H1 (cell line): ENCODE results near the gene CFAP210. TPM values are rescaled to one million over a fixed set of nuclear protein-coding genes. Genes with fewer than 3 reads are reported as not detected.

ENCODE experiments used
- CTCF ChIA-PET: fragments of 300-600 bp; sonication (Branson Sonifier 250); formaldehyde crosslinking; loops from one replicate; lab custom pipeline; 2021; ENCODE audit not compliant: partially characterized antibody; lab: Charles Lee
- POLR2A ChIA-PET: fragments of 300-600 bp; sonication (Branson Sonifier 250); formaldehyde crosslinking; loops from one replicate; lab custom pipeline; 2021; ENCODE audit warnings: inconsistent platforms; ENCODE audit not compliant: partially characterized antibody; lab: Charles Lee
- DNase-seq, 2 experiments: peaks; one replicate each; pipeline versions ENCODE4 v3.0.0 to v3.0.0-alpha.2; 2010 to 2022; ENCODE audit warnings: low spot score in 2 of 2, low read depth in 1 of 2, mixed read lengths in 1 of 2
- FAIRE-seq: peaks from 2 replicates; lab custom pipeline; 2011; peaks lifted over from hg19 to GRCh38; lab: Jason Lieb, UNC
- H2AFZ ChIP-seq: 2 replicates; pipeline ENCODE4 v1.8.1; 2012; ENCODE audit warnings: low read length, inconsistent platforms
- H2AK5ac ChIP-seq: 2 replicates; pipeline ENCODE4 v1.6.1; 2013; ENCODE audit warnings: low read depth, low read length
- H2BK120ac ChIP-seq: replicated peaks from 2 replicates; pipeline ENCODE3; 2013; ENCODE audit warnings: low read depth, low read length, inconsistent platforms
- H2BK12ac ChIP-seq: 2 replicates; pipeline ENCODE4 v1.6.1; 2013; ENCODE audit warnings: low read depth, low read length
- H2BK15ac ChIP-seq: 2 replicates; pipeline ENCODE4 v1.6.1; 2013; ENCODE audit warnings: low read length
- H2BK20ac ChIP-seq: 2 replicates; pipeline ENCODE4 v1.6.1; 2013; ENCODE audit warnings: low read length
- H2BK5ac ChIP-seq: 2 replicates; pipeline ENCODE4 v1.6.1; 2013; ENCODE audit warnings: low read depth, low read length
- H3K14ac ChIP-seq: 2 replicates; pipeline ENCODE4 v1.6.1; 2013; ENCODE audit warnings: inconsistent platforms; ENCODE audit not compliant: insufficient read length
- H3K18ac ChIP-seq: 2 replicates; pipeline ENCODE4 v1.6.1; 2013; ENCODE audit warnings: low read length; ENCODE audit errors: extremely low read depth
- H3K23ac ChIP-seq: 2 replicates; pipeline ENCODE4 v1.6.1; 2013; ENCODE audit warnings: inconsistent platforms; ENCODE audit not compliant: insufficient read length
- H3K23me2 ChIP-seq: 2 replicates; pipeline ENCODE4 v1.6.1; 2013; ENCODE audit warnings: low read depth, low read length
- H3K27ac ChIP-seq: 2 replicates; pipeline ENCODE4 v1.6.1; 2011; ENCODE audit warnings: low read depth, low read length, inconsistent platforms
- H3K27me3 ChIP-seq, 4 experiments: replicated peaks in 1 of 4; 1 replicate in 1 of 4; 2 replicates in 3 of 4; pipeline versions ENCODE4 v1.6.1 to v1.8.1; 2011 to 2013; ENCODE audit warnings: low read length in 3 of 4, mild to moderate bottlenecking in 3 of 4, inconsistent platforms in 2 of 4, mixed read lengths in 2 of 4, moderate library complexity in 1 of 4; ENCODE audit not compliant: control insufficient read depth in 3 of 4, insufficient read depth in 3 of 4; ENCODE audit errors: extremely low read depth in 1 of 4
- H3K36me3 ChIP-seq, 4 experiments: 2 replicates each; pipeline versions ENCODE4 v1.6.1 to v1.8.1; 2011 to 2013; ENCODE audit warnings: mild to moderate bottlenecking in 4 of 4, low read length in 3 of 4, moderate library complexity in 2 of 4, control low read depth in 1 of 4, inconsistent platforms in 1 of 4; ENCODE audit not compliant: insufficient read depth in 4 of 4, control insufficient read depth in 2 of 4
- H3K4ac ChIP-seq: replicated peaks from 2 replicates; pipeline ENCODE3; 2013; ENCODE audit warnings: low read length, low read depth, mixed read lengths, inconsistent platforms; ENCODE audit not compliant: insufficient read length
- H3K4me1 ChIP-seq, 4 experiments: replicated peaks in 1 of 4; 1 replicate in 1 of 4; 2 replicates in 3 of 4; pipeline versions ENCODE4 v1.6.1 to v1.8.1; 2011 to 2013; ENCODE audit warnings: low read length in 3 of 4, inconsistent platforms in 2 of 4, mixed read lengths in 1 of 4; ENCODE audit not compliant: insufficient read depth in 4 of 4, control insufficient read depth in 3 of 4
- H3K4me2 ChIP-seq, 2 experiments: 2 replicates each; pipeline versions ENCODE4 v1.6.1 to v1.8.1; 2011 to 2013; ENCODE audit warnings: low read depth in 2 of 2, low read length in 2 of 2, control low read depth in 1 of 2, inconsistent platforms in 1 of 2, mild to moderate bottlenecking in 1 of 2; ENCODE audit not compliant: insufficient read depth in 1 of 2
- H3K4me3 ChIP-seq, 4 experiments: fragments of 200-600, 300-600 bp in 1 of 4; sonication (generic), shearing (Covaris generic), sonication (Bioruptor Twin) in 1 of 4; 2 replicates each; pipeline versions ENCODE4 v1.5.1 to v1.8.1; 2011 to 2016; ENCODE audit warnings: low read length in 4 of 4, low read depth in 3 of 4, control low read depth in 2 of 4, inconsistent platforms in 2 of 4, mild to moderate bottlenecking in 2 of 4, mixed read lengths in 1 of 4, moderate library complexity in 1 of 4; ENCODE audit not compliant: insufficient read depth in 2 of 4; ENCODE audit errors: extremely low read depth in 1 of 4
- H3K56ac ChIP-seq: replicated peaks from 2 replicates; pipeline ENCODE3; 2013; ENCODE audit warnings: low read depth, mild to moderate bottlenecking, mixed read lengths, low read length, inconsistent platforms; ENCODE audit not compliant: insufficient read length
- H3K79me1 ChIP-seq: 2 replicates; pipeline ENCODE4 v1.6.1; 2013; ENCODE audit warnings: low read depth, low read length, control low read depth
- H3K79me2 ChIP-seq, 2 experiments: 2 replicates each; pipeline versions ENCODE4 v1.6.1 to v1.8.1; 2012 to 2013; ENCODE audit warnings: low read length in 2 of 2, mild to moderate bottlenecking in 2 of 2, inconsistent platforms in 1 of 2; ENCODE audit not compliant: insufficient read depth in 2 of 2, control insufficient read depth in 1 of 2
- H3K9ac ChIP-seq, 4 experiments: replicated peaks in 1 of 4; 1 replicate in 1 of 4; 2 replicates in 3 of 4; pipeline versions ENCODE4 v1.6.1 to v1.8.1; 2011 to 2013; ENCODE audit warnings: low read depth in 3 of 4, low read length in 3 of 4, control low read depth in 2 of 4, mild to moderate bottlenecking in 2 of 4, moderate library complexity in 2 of 4, inconsistent platforms in 1 of 4; ENCODE audit errors: extremely low read depth in 1 of 4
- H3K9me3 ChIP-seq, 2 experiments: 2 replicates each; pipeline versions ENCODE4 v1.6.1 to v1.8.1; 2012 to 2013; ENCODE audit warnings: mild to moderate bottlenecking in 2 of 2, moderate library complexity in 2 of 2, control low read depth in 1 of 2, inconsistent platforms in 1 of 2, low read depth in 1 of 2, low read length in 1 of 2, mixed read lengths in 1 of 2; ENCODE audit not compliant: insufficient read depth in 2 of 2
- H4K20me1 ChIP-seq, 2 experiments: replicated peaks in 1 of 2; 2 replicates each; pipeline versions ENCODE3 to v1.8.1; 2011 to 2013; ENCODE audit warnings: inconsistent platforms in 2 of 2, low read length in 2 of 2, mild to moderate bottlenecking in 1 of 2; ENCODE audit not compliant: insufficient read depth in 2 of 2, control insufficient read depth in 1 of 2
- H4K5ac ChIP-seq: 2 replicates; pipeline ENCODE4 v1.6.1; 2013; ENCODE audit warnings: low read length, low read depth, mixed read lengths, inconsistent platforms; ENCODE audit not compliant: insufficient read length
- H4K8ac ChIP-seq: 2 replicates; pipeline ENCODE4 v1.8.0; 2013; ENCODE audit warnings: mild to moderate bottlenecking, moderate library complexity, low read length, inconsistent platforms; ENCODE audit not compliant: insufficient read depth; ENCODE audit errors: extremely low read depth
- H4K91ac ChIP-seq: replicated peaks from 2 replicates; pipeline ENCODE3; 2013; ENCODE audit warnings: low read length, mixed read lengths, inconsistent platforms; ENCODE audit not compliant: insufficient read length
- EP300 ChIP-seq, 2 experiments: IDR thresholded peaks; 1 replicate in 1 of 2; 2 replicates in 1 of 2; pipeline ENCODE4 v1.6.1; 2011 to 2012; ENCODE audit warnings: low read depth in 2 of 2, low read length in 2 of 2, mild to moderate bottlenecking in 2 of 2, borderline replicate concordance in 1 of 2, inconsistent platforms in 1 of 2, moderate library complexity in 1 of 2
- RAD21 ChIP-seq, 2 experiments: IDR thresholded peaks in 1 of 2; conservative IDR thresholded peaks in 1 of 2; 2 replicates each; pipeline ENCODE4 v1.6.1; 2011; ENCODE audit warnings: low read depth in 2 of 2, low read length in 2 of 2, improper control_type of control experiment in 1 of 2, inconsistent platforms in 1 of 2, mild to moderate bottlenecking in 1 of 2, moderate library complexity in 1 of 2
- RNF2 ChIP-seq: fragments of 200-900, 300-1000 bp; sonication (generic); IDR thresholded peaks from 2 replicates; pipeline ENCODE4 v1.7.1; 2016; ENCODE audit warnings: borderline replicate concordance, low read depth, mild to moderate bottlenecking, antibody characterized with exemption, low read length; ENCODE audit not compliant: poor library complexity, severe bottlenecking; ENCODE audit errors: missing control alignments
- SAP30 ChIP-seq: fragments of 300-600 bp; sonication (generic); IDR thresholded peaks from 2 replicates; pipeline ENCODE4 v1.7.1; 2012; ENCODE audit warnings: low read length, moderate library complexity, mild to moderate bottlenecking, inconsistent platforms; ENCODE audit not compliant: insufficient read depth, insufficient replicate concordance
- SRF ChIP-seq: IDR thresholded peaks from 2 replicates; pipeline ENCODE4 v1.6.1; 2011; ENCODE audit warnings: mild to moderate bottlenecking, low read depth, low read length, moderate library complexity
- SUZ12 ChIP-seq: fragments of 200-600 bp; sonication (generic); IDR thresholded peaks from 2 replicates; pipeline ENCODE4 v1.6.1; 2012; ENCODE audit warnings: mild to moderate bottlenecking, inconsistent platforms, low read length, moderate library complexity, mixed read lengths
- WGBS, 2 experiments: shearing (Covaris generic) in 1 of 2; methylation state at CpG; one replicate each; pipeline versions ENCODE4 v1.1.6 to v1.1.7; 2013 to 2015; ENCODE audit warnings: low lambda C conversion rate in 2 of 2, mixed read lengths in 2 of 2, inconsistent platforms in 1 of 2, low coverage in 1 of 2, missing lambda C conversion rate in 1 of 2; ENCODE audit not compliant: insufficient replicate concordance in 2 of 2, insufficient coverage in 1 of 2, insufficient read length in 1 of 2; ENCODE audit errors: extremely low coverage in 1 of 2, missing lambda C conversion rate in 1 of 2; 5-methylcytosine and 5-hydroxymethylcytosine counted together
- polyA plus RNA-seq, 7 experiments: library from polyadenylated mRNA; depleted of rRNA in 3 of 7; stranded (reverse) in 5 of 7; unstranded in 2 of 7; fragments of >200 nt in 5 of 7; fragments of 200-250 nt in 2 of 7; gene quantifications; 1 replicate in 5 of 7; 2 replicates in 1 of 7; 4 replicates in 1 of 7; pipeline versions ENCODE4 v1.2.1 to v1.2.3, GENCODE V29; 2011 to 2013; ENCODE audit warnings: missing spikeins in 2 of 7, mixed read lengths in 2 of 7
- total RNA-seq: library from RNA; stranded (reverse); fragmentation: NEBNext Ultra II Directional; extraction: Animal tissue kit (Norgen Biotek cat#: 25700); gene quantifications from 2 replicates; pipeline ENCODE4 v1.2.1, GENCODE V29; 2021
- TF ChIP-seq, protein P1 (sequence below), 3 experiments: IDR thresholded peaks; 1 replicate in 2 of 3; 2 replicates in 1 of 3; pipeline versions ENCODE4 v1.5.1 to v1.6.1; 2011; ENCODE audit warnings: low read length in 3 of 3, mild to moderate bottlenecking in 3 of 3, inconsistent platforms in 2 of 3, low read depth in 1 of 3, moderate library complexity in 1 of 3; ENCODE audit not compliant: insufficient read depth in 1 of 3; ENCODE audit errors: control extremely low read depth in 1 of 3

The CFAP210 gene
- total and polyA plus RNA-seq, 2 of the 8 experiments (the other 6 are each of a cell fraction or from before 2014, with no cell fraction given) = 0.06 to 0.37 TPM

DNA sequence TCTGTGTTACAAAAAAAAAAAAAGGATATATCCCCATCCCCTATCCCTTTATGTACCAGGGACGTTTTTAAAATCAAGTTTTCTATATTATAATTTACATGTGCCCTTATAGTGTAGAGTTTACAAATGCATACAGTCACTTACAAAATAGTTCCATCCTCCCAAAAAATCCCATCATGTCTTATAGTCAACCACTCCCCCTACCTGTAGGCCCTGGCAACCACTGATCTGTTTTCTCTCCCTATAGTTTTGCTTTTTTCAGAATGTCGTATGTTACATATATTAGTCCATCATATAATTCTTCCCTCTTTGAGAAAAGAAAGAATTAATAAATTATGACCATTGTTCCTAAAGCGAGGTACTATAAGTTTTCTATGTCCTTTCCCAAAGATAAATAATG lies 17.8 kb downstream of the CFAP210 start:
- ChIA-PET POLR2A (no interaction called here), CTCF (interaction anchor here (0.9 to 1.2 kb wide), 3 partner anchors 8 to 222 kb away, joined by 3 to 5 read pairs (median 4); no protein-coding TSS in a partner anchor)
- no peak for DNase-seq
- no peak overlapping the region for H4K5ac ChIP-seq
- H3K79me2 ChIP-seq = no peaks in the 10 kb centered on the region
- H4K20me1 ChIP-seq = no peaks in the 10 kb centered on the region
- no peak overlapping the region for H4K8ac ChIP-seq
- H2AFZ ChIP-seq = no peak overlapping the region
- no peak overlapping the region for H2AK5ac ChIP-seq
- H3K9me3 ChIP-seq = no peaks in the 10 kb centered on the region; a peak in 1 of 4 replicates
- H3K36me3 ChIP-seq = no peaks in the 10 kb centered on the region
- H3K23ac ChIP-seq = no peak overlapping the region
- FAIRE-seq = no peak
- 49% methylated on average over 3 of the region's 3 CpGs; no CpG with 5 or more reads in 1 of the 2 experiments for WGBS, 2 experiments
- H3K23me2 ChIP-seq = no peaks in the 10 kb centered on the region; the same call in 1 of the 2 replicates
- H3K27ac ChIP-seq = no peak overlapping the region
- no peak overlapping the region for H3K9ac ChIP-seq
- H3K4me2 ChIP-seq = no peak overlapping the region
- H3K4me1 ChIP-seq = no peaks in the 10 kb centered on the region
- no peaks in the 10 kb centered on the region for H3K27me3 ChIP-seq
- no peak overlapping the region for H2BK20ac ChIP-seq
- H3K4ac ChIP-seq = no peak overlapping the region
- H3K4me3 ChIP-seq = no peak overlapping the region
- H2BK120ac ChIP-seq = no peak overlapping the region
- no peak overlapping the region for H3K18ac ChIP-seq
- H3K56ac ChIP-seq = no peak overlapping the region
- no peak overlapping the region for H2BK15ac ChIP-seq
- no peaks in the 10 kb centered on the region for H3K79me1 ChIP-seq
- no peak overlapping the region for H2BK12ac ChIP-seq
- H2BK5ac ChIP-seq = no peak overlapping the region
- H3K14ac ChIP-seq = no peak overlapping the region
- no peak overlapping the region for H4K91ac ChIP-seq
- no peak for TF ChIP-seq SAP30
- no peak for TF ChIP-seq SRF
- TF ChIP-seq EP300 (IDR thresholded peaks at IDR 0.05; ENCODE audit: borderline replicate concordance in 1 of 2, low read depth in 2 of 2, low read length in 2 of 2) = no peak
- TF ChIP-seq RNF2 = no peak
- TF ChIP-seq, protein P1, sequence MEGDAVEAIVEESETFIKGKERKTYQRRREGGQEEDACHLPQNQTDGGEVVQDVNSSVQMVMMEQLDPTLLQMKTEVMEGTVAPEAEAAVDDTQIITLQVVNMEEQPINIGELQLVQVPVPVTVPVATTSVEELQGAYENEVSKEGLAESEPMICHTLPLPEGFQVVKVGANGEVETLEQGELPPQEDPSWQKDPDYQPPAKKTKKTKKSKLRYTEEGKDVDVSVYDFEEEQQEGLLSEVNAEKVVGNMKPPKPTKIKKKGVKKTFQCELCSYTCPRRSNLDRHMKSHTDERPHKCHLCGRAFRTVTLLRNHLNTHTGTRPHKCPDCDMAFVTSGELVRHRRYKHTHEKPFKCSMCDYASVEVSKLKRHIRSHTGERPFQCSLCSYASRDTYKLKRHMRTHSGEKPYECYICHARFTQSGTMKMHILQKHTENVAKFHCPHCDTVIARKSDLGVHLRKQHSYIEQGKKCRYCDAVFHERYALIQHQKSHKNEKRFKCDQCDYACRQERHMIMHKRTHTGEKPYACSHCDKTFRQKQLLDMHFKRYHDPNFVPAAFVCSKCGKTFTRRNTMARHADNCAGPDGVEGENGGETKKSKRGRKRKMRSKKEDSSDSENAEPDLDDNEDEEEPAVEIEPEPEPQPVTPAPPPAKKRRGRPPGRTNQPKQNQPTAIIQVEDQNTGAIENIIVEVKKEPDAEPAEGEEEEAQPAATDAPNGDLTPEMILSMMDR (IDR thresholded peaks at IDR 0.05; ENCODE audit: control extremely low read depth in 1 of 3, insufficient read depth in 1 of 3, low read depth in 1 of 3, low read length in 3 of 3) = peak in 2 of 3 experiments; percentile 29 to 45; a peak in 2 of 4 replicates
- TF ChIP-seq SUZ12 = no peak
- peak; percentile 49 to 50 for TF ChIP-seq RAD21 (IDR thresholded peaks at IDR 0.05 in 1 of 2, conservative IDR thresholded peaks at IDR 0.05 in 1 of 2; ENCODE audit: low read depth in 2 of 2, low read length in 2 of 2)
